ENCODE data around the gene FAM163B. TPM values are rescaled to one million over a fixed set of nuclear protein-coding genes. Genes with fewer than 3 reads are reported as not detected.

FAM163B gene
- total and polyA plus RNA-seq, 2 of the 8 experiments (the other 6 are each of a cell fraction or from before 2014, with no cell fraction given): 0.63 to 1.0 TPM

- Histone ChIP-seq H3K36me3 (ENCODE audit: control insufficient read depth in 2 of 4, insufficient read depth in 4 of 4, low read length in 3 of 4) (no peaks in the 10 kb centered on the region), H4K5ac (ENCODE audit: insufficient read length, low read depth, low read length) (no peak overlapping the region), H3K4me3 (ENCODE audit: extremely low read depth in 1 of 4, insufficient read depth in 2 of 4, low read depth in 3 of 4, low read length in 4 of 4) (no peak overlapping the region), H2BK20ac (ENCODE audit: low read length) (no peak overlapping the region), H2AK5ac (ENCODE audit: low read depth, low read length) (no peak overlapping the region), H3K4me1 (replicated peaks in 1 of 4; ENCODE audit: control insufficient read depth in 3 of 4, insufficient read depth in 4 of 4, low read length in 3 of 4) (no peaks in the 10 kb centered on the region; a peak in 1 of 7 replicates), H2BK12ac (ENCODE audit: low read depth, low read length) (no peak overlapping the region), H3K14ac (ENCODE audit: insufficient read length) (no peak overlapping the region), H3K23me2 (ENCODE audit: low read depth, low read length) (no peaks in the 10 kb centered on the region), H3K27me3 (replicated peaks in 1 of 4; ENCODE audit: control insufficient read depth in 3 of 4, extremely low read depth in 1 of 4, insufficient read depth in 3 of 4, low read length in 3 of 4) (no peaks in the 10 kb centered on the region), H3K79me1 (ENCODE audit: low read depth, low read length) (no peaks in the 10 kb centered on the region), H2AFZ (ENCODE audit: low read length) (no peak overlapping the region), H4K91ac (replicated peaks; ENCODE audit: insufficient read length, low read length) (no peak overlapping the region), H3K56ac (replicated peaks; ENCODE audit: insufficient read length, low read depth, low read length) (no peak overlapping the region), H3K9ac (replicated peaks in 1 of 4; ENCODE audit: extremely low read depth in 1 of 4, low read depth in 3 of 4, low read length in 3 of 4) (no peak overlapping the region), H3K4ac (replicated peaks; ENCODE audit: insufficient read length, low read depth, low read length) (no peak overlapping the region), H2BK120ac (replicated peaks; ENCODE audit: low read depth, low read length) (no peak overlapping the region), H4K8ac (ENCODE audit: extremely low read depth, insufficient read depth, low read length) (peak overlapping the region; percentile 68), H2BK15ac (ENCODE audit: low read length) (0 out of 2 replicates have a peak overlapping the region, but pooled peaks have one; percentile 31), H3K79me2 (ENCODE audit: control insufficient read depth in 1 of 2, insufficient read depth in 2 of 2, low read length in 2 of 2) (no peaks in the 10 kb centered on the region), H2BK5ac (ENCODE audit: low read depth, low read length) (no peak overlapping the region), H3K23ac (ENCODE audit: insufficient read length) (no peak overlapping the region), H3K4me2 (ENCODE audit: insufficient read depth in 1 of 2, low read depth in 2 of 2, low read length in 2 of 2) (no peak overlapping the region), H4K20me1 (replicated peaks in 1 of 2; ENCODE audit: control insufficient read depth in 1 of 2, insufficient read depth in 2 of 2, low read length in 2 of 2) (peaks cover 0 to 3% of the 10 kb centered on the region in 2 experiments), H3K18ac (ENCODE audit: extremely low read depth, low read length) (no peak overlapping the region; the same call in 1 of the 2 replicates), H3K27ac (ENCODE audit: low read depth, low read length) (no peak overlapping the region; the same call in 1 of the 2 replicates), H3K9me3 (ENCODE audit: insufficient read depth in 2 of 2, low read depth in 1 of 2, low read length in 1 of 2) (no peaks in the 10 kb centered on the region)
- POLR2A ChIA-PET (ENCODE audit: partially characterized antibody): interaction anchor here (1.3 to 1.4 kb wide), 2 partner anchors 10 to 12 kb away, joined by 4 to 5 read pairs; no protein-coding TSS in a partner anchor
- DNase-seq (ENCODE audit: low read depth in 1 of 2, low spot score in 2 of 2) (no peak), FAIRE-seq (no peak)
- 71% methylated on average over 5 of the region's 8 CpGs; no CpG with 5 or more reads in 1 of the 2 experiments for WGBS, 2 experiments (ENCODE audit: extremely low coverage in 1 of 2, insufficient coverage in 1 of 2, insufficient read length in 1 of 2, insufficient replicate concordance in 2 of 2, low coverage in 1 of 2, low lambda C conversion rate in 2 of 2, missing lambda C conversion rate in 1 of 2)
- CTCF ChIA-PET (ENCODE audit: partially characterized antibody): interaction anchor here (1.4 kb wide), 1 partner anchor 43 kb away, joined by 5 read pairs; no protein-coding TSS in a partner anchor
- TF ChIP-seq GTF2F1 (IDR thresholded peaks at IDR 0.05; ENCODE audit: borderline replicate concordance, low read depth, low read length) (no peak), TEAD4 (IDR thresholded peaks at IDR 0.05; ENCODE audit: low read depth, low read length) (no peak), NRF1 (IDR thresholded peaks at IDR 0.05; ENCODE audit: low read depth, low read length) (no peak), ZNF274 (IDR thresholded peaks at IDR 0.05; ENCODE audit: borderline replicate concordance, extremely low read depth, low read length) (no peak), ASH2L (IDR thresholded peaks at IDR 0.05; ENCODE audit: low read length) (no peak), RBBP5 (IDR thresholded peaks at IDR 0.05; ENCODE audit: borderline replicate concordance, low read depth, low read length) (no peak), ATF2 (IDR thresholded peaks at IDR 0.05; ENCODE audit: low read length) (no peak), SUZ12 (IDR thresholded peaks at IDR 0.05; ENCODE audit: low read length) (no peak), MAFK (IDR thresholded peaks at IDR 0.05; ENCODE audit: low read depth, low read length) (no peak), POU5F1 (IDR thresholded peaks at IDR 0.05; ENCODE audit: low read depth, low read length) (no peak)
Observed at GRCh38 chr9:133546287-133546680, 62.9 kb downstream of the FAM163B start.

Data from H1 (cell line).